Transverse colon (tissue), 4 donors: ENCODE data around the gene SAMD8. TPM values are rescaled to one million over a fixed set of nuclear protein-coding genes. Genes with fewer than 3 reads are reported as not detected.

ENCODE experiments used
- DNase-seq: peaks from one replicate; pipeline ENCODE4 v3.0.0-alpha.2; 2019
- H3K27ac ChIP-seq, 4 donors: fragments of 200-600 bp; sonication (generic); 2 replicates each; pipeline ENCODE4 v1.5.1; 2016 to 2018; ENCODE audit warnings: inconsistent platforms in 4 of 4
- H3K27me3 ChIP-seq: fragments of 200-600 bp; sonication (generic); 2 replicates; pipeline ENCODE4 v1.5.1; 2017; ENCODE audit warnings: inconsistent platforms
- H3K36me3 ChIP-seq, 4 donors: fragments of 200-600 bp; sonication (generic); 2 replicates each; pipeline ENCODE4 v1.5.1; 2017 to 2019; ENCODE audit warnings: inconsistent platforms in 4 of 4
- H3K4me1 ChIP-seq, 4 donors: fragments of 200-600 bp; sonication (generic); 2 replicates each; pipeline ENCODE4 v1.5.1; 2017 to 2020; ENCODE audit warnings: inconsistent platforms in 4 of 4
- H3K4me3 ChIP-seq, 4 donors: fragments of 200-600 bp; sonication (generic); 1 replicate in 1 of 4; 2 replicates in 3 of 4; pipeline versions ENCODE4 v1.5.1 to v1.6.1; 2017 to 2019; ENCODE audit warnings: inconsistent platforms in 4 of 4
- H3K9me3 ChIP-seq, 2 donors: fragments of 200-600 bp; sonication (generic); 2 replicates each; pipeline ENCODE4 v1.5.1; 2017 to 2019; ENCODE audit warnings: inconsistent platforms in 2 of 2
- EP300 ChIP-seq: sonication (generic); formaldehyde crosslinking; IDR thresholded peaks from one replicate; pipeline ENCODE4 v1.6.1; 2017; ENCODE audit warnings: antibody characterized with exemption, low read depth
- POLR2A ChIP-seq: fragments of 450-650 bp; IDR thresholded peaks from one replicate; pipeline ENCODE4 v1.6.1; 2016; ENCODE audit warnings: antibody characterized with exemption, mild to moderate bottlenecking, moderate library complexity
- POLR2AphosphoS5 ChIP-seq, 3 donors: sonication (generic); formaldehyde crosslinking; IDR thresholded peaks; one replicate each; pipeline ENCODE4 v1.6.1; 2016; ENCODE audit warnings: antibody characterized with exemption in 3 of 3
- WGBS, 2 donors: methylation state at CpG; one replicate each; pipeline ENCODE4 v1.1.5; 2018; ENCODE audit warnings: low coverage in 1 of 2; 5-methylcytosine and 5-hydroxymethylcytosine counted together
- in situ Hi-C, 4 donors: fragments of 200-750 bp; cut with MboI; loops; one replicate each; pipeline versions ENCODE4 v1.15.0 to v1.15.1; 2017; ENCODE audit warnings: low sequenced_read_pairs in 3 of 4, low pct_ligation_motif_present in 1 of 4, low pct_unique_long_range_greater_than_20kb in 1 of 4
- intact Hi-C: fragments of 100-400 bp; cut with DNase I; formaldehyde crosslinking; loops from one replicate; pipeline ENCODE4 v1.15.1; 2023; ENCODE audit warnings: low total_unique reads
- total RNA-seq, 4 donors: library from RNA; depleted of rRNA; stranded (reverse); fragments of >200 nt; gene quantifications; one replicate each; pipeline ENCODE4 v1.1.0, GENCODE V29; 2016
- TF ChIP-seq, protein P1 (sequence below), 5 experiments: fragments of 200-600 bp in 3 of 5; fragments of 450-650 bp in 2 of 5; sonication (generic) in 3 of 5; IDR thresholded peaks; 1 replicate in 2 of 5; 2 replicates in 3 of 5; pipeline ENCODE4 v1.5.1; 2016 to 2017; ENCODE audit warnings: antibody characterized with exemption in 5 of 5, inconsistent platforms in 3 of 5, mild to moderate bottlenecking in 2 of 5, moderate library complexity in 1 of 5

Gene SAMD8
- total RNA-seq, 4 donors from 2014 or later: 4.6 to 26.6 (median 17.7) TPM

- Histone ChIP-seq H3K4me1 (no peaks in the 10 kb centered on the region), H3K27me3 (peaks cover 2% of the 10 kb centered on the region), H3K27ac (no peak overlapping the region), H3K4me3 (no peak overlapping the region), H3K36me3 (no peaks in the 10 kb centered on the region), H3K9me3 (no peaks in the 10 kb centered on the region)
- TF ChIP-seq EP300 (no peak), POLR2AphosphoS5 (IDR thresholded peaks at IDR 0.05) (no peak), POLR2A (no peak)
- TF ChIP-seq, protein P1, sequence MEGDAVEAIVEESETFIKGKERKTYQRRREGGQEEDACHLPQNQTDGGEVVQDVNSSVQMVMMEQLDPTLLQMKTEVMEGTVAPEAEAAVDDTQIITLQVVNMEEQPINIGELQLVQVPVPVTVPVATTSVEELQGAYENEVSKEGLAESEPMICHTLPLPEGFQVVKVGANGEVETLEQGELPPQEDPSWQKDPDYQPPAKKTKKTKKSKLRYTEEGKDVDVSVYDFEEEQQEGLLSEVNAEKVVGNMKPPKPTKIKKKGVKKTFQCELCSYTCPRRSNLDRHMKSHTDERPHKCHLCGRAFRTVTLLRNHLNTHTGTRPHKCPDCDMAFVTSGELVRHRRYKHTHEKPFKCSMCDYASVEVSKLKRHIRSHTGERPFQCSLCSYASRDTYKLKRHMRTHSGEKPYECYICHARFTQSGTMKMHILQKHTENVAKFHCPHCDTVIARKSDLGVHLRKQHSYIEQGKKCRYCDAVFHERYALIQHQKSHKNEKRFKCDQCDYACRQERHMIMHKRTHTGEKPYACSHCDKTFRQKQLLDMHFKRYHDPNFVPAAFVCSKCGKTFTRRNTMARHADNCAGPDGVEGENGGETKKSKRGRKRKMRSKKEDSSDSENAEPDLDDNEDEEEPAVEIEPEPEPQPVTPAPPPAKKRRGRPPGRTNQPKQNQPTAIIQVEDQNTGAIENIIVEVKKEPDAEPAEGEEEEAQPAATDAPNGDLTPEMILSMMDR (IDR thresholded peaks at IDR 0.05): no peak
- DNase-seq: no peak
- WGBS, 2 donors: 57 to 63% methylated on average over 3 of the region's 3 CpGs
- intact Hi-C loops (no loop called here), in situ Hi-C loops (loop anchor here in 3 of 4 donors (10.0 kb wide), 2 partner anchors 826 to 846 kb away; no protein-coding TSS in a partner anchor)
These were observed 20.3 kb upstream of the SAMD8 start for GRCh38 chr10:75091146-75091545.

DNA sequence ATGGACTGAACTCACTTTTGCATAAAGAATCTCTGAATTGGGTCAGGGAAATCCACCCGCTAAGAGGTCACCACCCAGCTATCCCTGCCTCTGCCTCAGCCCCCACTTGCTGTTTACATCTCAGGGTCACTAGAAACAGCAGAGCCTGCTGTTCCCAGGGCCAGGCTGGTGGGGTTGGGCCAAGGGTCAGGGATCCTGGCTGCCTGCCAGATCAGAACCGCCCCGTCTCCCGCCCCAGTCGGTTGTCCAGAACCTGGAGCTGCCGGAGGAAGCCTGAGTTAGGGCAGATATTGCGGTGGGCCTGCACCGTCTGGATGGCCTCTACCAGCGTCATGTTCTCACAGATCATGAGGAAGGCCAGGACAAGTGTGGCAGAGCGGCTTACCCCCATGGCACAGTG lies 17.0 kb upstream of the SAMD8 start:
- Histone ChIP-seq H3K9me3 (no peaks in the 10 kb centered on the region), H3K4me3 (no peak overlapping the region), H3K27ac (no peak overlapping the region), H3K4me1 (no peaks in the 10 kb centered on the region), H3K27me3 (peaks cover 2% of the 10 kb centered on the region), H3K36me3 (no peaks in the 10 kb centered on the region)
- TF ChIP-seq, protein P1 (IDR thresholded peaks at IDR 0.05): no peak
- TF ChIP-seq EP300 (no peak), POLR2A (no peak), POLR2AphosphoS5 (IDR thresholded peaks at IDR 0.05) (no peak)
- in situ Hi-C loops: loop anchor here in 3 of 4 donors (10.0 kb wide), 2 partner anchors 830 to 850 kb away; no protein-coding TSS in a partner anchor
- intact Hi-C loops: no loop called here
- no peak for DNase-seq
- 40 to 56% methylated on average over 1 to 10 of the region's 10 CpGs for WGBS, 2 donors

DNA sequence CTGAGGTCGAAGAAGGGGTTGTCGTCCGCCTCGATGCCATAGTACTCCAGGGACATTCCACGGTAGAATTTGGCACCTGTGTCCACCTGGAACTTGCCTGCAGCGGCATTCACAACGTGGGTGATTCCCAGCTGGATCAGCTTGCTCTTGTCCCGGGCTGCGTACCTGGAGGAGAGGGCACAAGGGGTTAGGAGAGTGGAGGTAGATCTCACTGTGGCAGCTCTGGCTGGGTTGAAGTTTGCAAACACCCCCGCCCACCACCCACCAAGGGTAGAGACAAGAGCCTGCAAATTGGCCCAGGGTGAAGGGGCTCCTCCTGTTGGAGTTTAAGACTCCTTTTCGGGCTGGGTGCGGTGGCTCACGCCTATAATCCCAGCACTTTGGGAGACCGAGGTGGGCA lies 15.8 kb upstream of the SAMD8 start:
- Histone ChIP-seq H3K36me3 (no peaks in the 10 kb centered on the region), H3K4me1 (peaks cover 0 to 3% (median 0%) of the 10 kb centered on the region in 4 donors), H3K9me3 (no peaks in the 10 kb centered on the region), H3K27ac (no peak overlapping the region), H3K27me3 (peaks cover 2% of the 10 kb centered on the region), H3K4me3 (no peak overlapping the region)
- DNase-seq: no peak
- intact Hi-C loops (no loop called here), in situ Hi-C loops (loop anchor here in 3 of 4 donors (10.0 kb wide), 2 partner anchors 831 to 851 kb away; no protein-coding TSS in a partner anchor)
- TF ChIP-seq POLR2A: no peak
- TF ChIP-seq, protein P1 (IDR thresholded peaks at IDR 0.05): no peak
- TF ChIP-seq EP300: no peak
- no peak for TF ChIP-seq POLR2AphosphoS5 (IDR thresholded peaks at IDR 0.05)
- 80 to 81% methylated on average over 1 to 14 of the region's 14 CpGs for WGBS, 2 donors

DNA sequence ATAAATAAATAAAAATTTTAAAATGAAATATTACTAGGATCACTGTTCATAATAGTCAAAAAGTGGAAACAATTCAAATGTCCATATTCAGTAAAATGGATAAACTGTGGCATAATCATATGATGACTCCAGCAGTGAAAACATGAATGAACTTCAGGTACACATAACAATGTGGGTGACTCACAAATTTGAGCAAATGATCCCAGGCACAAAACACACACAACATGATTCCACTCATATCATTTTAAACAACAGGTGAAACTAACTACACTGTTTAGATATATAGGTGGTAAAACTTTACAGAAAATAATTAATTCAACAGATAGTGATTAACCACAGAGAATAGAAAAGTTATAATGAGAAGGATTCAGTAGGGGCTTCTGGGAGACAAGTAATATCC lies 14.7 kb upstream of the SAMD8 start:
- H3K27me3 ChIP-seq: peaks cover 2% of the 10 kb centered on the region
- H3K4me3 ChIP-seq: no peak overlapping the region
- intact Hi-C loops: no loop called here
- TF ChIP-seq POLR2A (no peak), POLR2AphosphoS5 (IDR thresholded peaks at IDR 0.05) (no peak), EP300 (no peak)
- TF ChIP-seq, protein P1 (IDR thresholded peaks at IDR 0.05): no peak
- H3K36me3 ChIP-seq: no peaks in the 10 kb centered on the region
- no peak overlapping the region for H3K27ac ChIP-seq
- H3K4me1 ChIP-seq: peaks cover 0 to 3% (median 0%) of the 10 kb centered on the region in 4 donors
- no peaks in the 10 kb centered on the region for H3K9me3 ChIP-seq
- DNase-seq: no peak
- in situ Hi-C loops: loop anchor here in 3 of 4 donors (10.0 kb wide), 2 partner anchors 832 to 852 kb away; no protein-coding TSS in a partner anchor
